ENCODE results near the gene KIAA0040. TPM values are rescaled to one million over a fixed set of nuclear protein-coding genes. Genes with fewer than 3 reads are reported as not detected.

KIAA0040 gene
- total and polyA plus RNA-seq, 4 donors = 4.6 to 12.0 (median 5.7) TPM

DNA sequence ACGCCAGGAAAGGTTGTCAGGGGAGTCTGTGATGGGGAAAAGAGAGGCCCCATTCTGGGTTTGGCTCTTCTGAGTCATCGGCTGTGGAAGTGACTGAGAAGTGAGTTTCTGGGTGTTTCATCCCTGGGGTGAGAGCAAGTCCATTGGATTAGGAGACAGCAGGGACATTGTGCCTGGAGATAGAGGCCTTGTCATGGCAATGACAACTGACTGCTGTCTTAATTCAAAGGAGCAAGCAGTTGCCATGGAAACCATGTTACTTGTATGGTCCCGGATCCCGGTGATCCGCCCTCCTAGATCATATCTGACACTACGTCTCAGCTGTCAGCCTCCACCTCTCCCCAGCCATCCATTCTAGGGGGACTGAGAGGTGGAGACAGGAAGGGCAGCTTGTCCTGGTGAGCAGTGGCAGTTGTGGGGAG is 34.4 kb downstream of the KIAA0040 start (continued):
- TF ChIP-seq CTCF (IDR thresholded peaks at IDR 0.05; ENCODE audit: low read depth, low read length, missing input control) (no peak), JUND (IDR thresholded peaks at IDR 0.05) (no peak), EGR1 (IDR thresholded peaks at IDR 0.05; ENCODE audit: low read depth in 2 of 2) (no peak), SP1 (IDR thresholded peaks at IDR 0.05) (no peak)

- H3K4me1 ChIP-seq (ENCODE audit: control insufficient read depth in 4 of 4, insufficient read depth in 4 of 4, low read length in 3 of 4) = peaks cover 3 to 14% (median 11%) of the 10 kb centered on the region in 4 donors
- no peak for DNase-seq (ENCODE audit: low spot score)
- no peak for TF ChIP-seq ATF3 (IDR thresholded peaks at IDR 0.05)
- no peak for TF ChIP-seq TAF1 (conservative IDR thresholded peaks at IDR 0.05)
- TF ChIP-seq HNF4A (conservative IDR thresholded peaks at IDR 0.05) = no peak
- TF ChIP-seq MAX (IDR thresholded peaks at IDR 0.05) = no peak
- no peak for TF ChIP-seq FOXA1 (IDR thresholded peaks at IDR 0.05)
- TF ChIP-seq RAD21 (IDR thresholded peaks at IDR 0.05) = no peak
- TF ChIP-seq FOXA2 (IDR thresholded peaks at IDR 0.05) = no peak
- TF ChIP-seq YY1 (IDR thresholded peaks at IDR 0.05) = no peak
- 97% methylated on average over 2 of the region's 2 CpGs for WGBS
- peaks cover 1 to 33% (median 23%) of the 10 kb centered on the region in 4 donors for H3K36me3 ChIP-seq (ENCODE audit: control insufficient read depth in 4 of 4, insufficient read depth in 3 of 4, low read depth in 1 of 4, low read length in 3 of 4)
- no peak overlapping the region for H3K9ac ChIP-seq (ENCODE audit: low read depth in 1 of 2, low read length in 2 of 2)
- no peak overlapping the region for H3K4me3 ChIP-seq (ENCODE audit: low read depth in 1 of 3, low read length in 3 of 3)
- H3K9me3 ChIP-seq (ENCODE audit: control insufficient read depth in 4 of 4, low read length in 3 of 4) = no peaks in the 10 kb centered on the region
- no peaks in the 10 kb centered on the region for H3K27me3 ChIP-seq (ENCODE audit: control insufficient read depth in 4 of 4, insufficient read depth in 4 of 4, low read length in 3 of 4)
- H3K27ac ChIP-seq (ENCODE audit: low read depth in 1 of 2, low read length in 2 of 2) = no peak overlapping the region
Measured at GRCh38 chr1:175157200-175157599, 35.4 kb downstream of the KIAA0040 start.

- no peak for DNase-seq (ENCODE audit: low spot score)
- H3K9me3 ChIP-seq (ENCODE audit: control insufficient read depth in 4 of 4, low read length in 3 of 4) = no peaks in the 10 kb centered on the region
- no peak overlapping the region for H3K9ac ChIP-seq (ENCODE audit: low read depth in 1 of 2, low read length in 2 of 2)
- 40% methylated on average over 5 of the region's 5 CpGs for WGBS
- H3K36me3 ChIP-seq (ENCODE audit: control insufficient read depth in 4 of 4, insufficient read depth in 3 of 4, low read depth in 1 of 4, low read length in 3 of 4) = peaks cover 1 to 25% (median 18%) of the 10 kb centered on the region in 4 donors
- peak overlapping the region in 1 of 2 donors; percentile 67 for H3K27ac ChIP-seq (ENCODE audit: low read depth in 1 of 2, low read length in 2 of 2)
- TF ChIP-seq RXRA (IDR thresholded peaks at IDR 0.05) (peak; percentile 56 to 60), REST (IDR thresholded peaks at IDR 0.05) (no peak), RAD21 (IDR thresholded peaks at IDR 0.05) (peak in 1 of 2 donors; percentile 21), HNF4A (conservative IDR thresholded peaks at IDR 0.05) (peak; percentile 52 to 64)
- peaks cover 3 to 15% (median 14%) of the 10 kb centered on the region in 4 donors for H3K4me1 ChIP-seq (ENCODE audit: control insufficient read depth in 4 of 4, insufficient read depth in 4 of 4, low read length in 3 of 4)
- H3K27me3 ChIP-seq (ENCODE audit: control insufficient read depth in 4 of 4, insufficient read depth in 4 of 4, low read length in 3 of 4) = no peaks in the 10 kb centered on the region
- H3K4me3 ChIP-seq (ENCODE audit: low read depth in 1 of 3, low read length in 3 of 3) = no peak overlapping the region
Measured at GRCh38 chr1:175155936-175156335, 36.6 kb downstream of the KIAA0040 start.
